GM19468 (cell line): ENCODE results near the gene STK38L.

Source experiments
- ATAC-seq: cut with Tn5 transposase; IDR thresholded peaks from one replicate; pipeline ENCODE4 v1.9.1; 2021; ENCODE audit warnings: mild to moderate bottlenecking, moderate library complexity, moderate number of reproducible peaks; ENCODE audit not compliant: unreplicated experiment; ENCODE audit errors: extremely low read depth

STK38L gene

GRCh38 chr12:27304856-27305255 is 60.8 kb downstream of the STK38L start:
- ATAC-seq: no peak

GRCh38 chr12:27305673-27306456 is 61.8 kb downstream of the STK38L start:
- no peak for ATAC-seq

- no peak for ATAC-seq
These were observed 65.4 kb downstream of the STK38L start for GRCh38 chr12:27309293-27309994.

GRCh38 chr12:27309995-27310315 is 65.9 kb downstream of the STK38L start:
- no peak for ATAC-seq

GRCh38 chr12:27316947-27317346 is 72.9 kb downstream of the STK38L start:
- no peak for ATAC-seq

GRCh38 chr12:27319409-27319808 is 75.3 kb downstream of the STK38L start:
- no peak for ATAC-seq

GRCh38 chr12:27319848-27320247 is 75.8 kb downstream of the STK38L start:
- ATAC-seq: no peak

GRCh38 chr12:27324530-27324929 is 80.4 kb downstream of the STK38L start:
- ATAC-seq: no peak

- ATAC-seq: no peak
These were observed 86.8 kb downstream of the STK38L start for GRCh38 chr12:27330846-27331245.

- ATAC-seq: no peak
These were observed 87.3 kb downstream of the STK38L start for GRCh38 chr12:27331291-27331926.

GRCh38 chr12:27331927-27332324 is 87.8 kb downstream of the STK38L start:
- no peak for ATAC-seq

GRCh38 chr12:27332407-27332713 is 88.3 kb downstream of the STK38L start:
- ATAC-seq: no peak

GRCh38 chr12:27332714-27333402 is 88.8 kb downstream of the STK38L start, which contains the start of gene BMAL2:
TSS of gene BMAL2 (plus strand) at chr12:27332836. CDS start at chr12:27333073, 237 bp downstream.
- peak; percentile 12 for ATAC-seq

GRCh38 chr12:27333403-27334009 is 89.4 kb downstream of the STK38L start:
- ATAC-seq: peak; percentile 5

GRCh38 chr12:27334042-27334720 is 90.1 kb downstream of the STK38L start:
- ATAC-seq: peak; percentile 21

GRCh38 chr12:27334721-27335082 is 90.6 kb downstream of the STK38L start:
- ATAC-seq: no peak

- ATAC-seq: no peak
These were observed 91.5 kb downstream of the STK38L start for GRCh38 chr12:27335364-27336281.

GRCh38 chr12:27336282-27336653 is 92.2 kb downstream of the STK38L start:
- no peak for ATAC-seq

- ATAC-seq: no peak
These were observed 93.3 kb downstream of the STK38L start for GRCh38 chr12:27337376-27337775.
